Endothelial cell of umbilical vein (primary cell): ENCODE data around the gene CALHM1. TPM values are rescaled to one million over a fixed set of nuclear protein-coding genes. Genes with fewer than 3 reads are reported as not detected.

Source experiments
- BruUV-seq: library from RNA; stranded (reverse); fragments of 400-500 nt; replicated peaks from 2 replicates; lab custom pipeline; 2021; lab: Mats Ljungman, UMichigan
- CTCF ChIA-PET: fragments of 300-600, 350-600 bp; sonication (Branson Sonifier 250); formaldehyde crosslinking; loops from one replicate; lab custom pipeline; 2021; ENCODE audit warnings: antibody characterized with exemption, inconsistent platforms; lab: Charles Lee
- POLR2A ChIA-PET: fragments of 300-600, 350-600 bp; sonication (Branson Sonifier 250); formaldehyde crosslinking; loops from one replicate; lab custom pipeline; 2021; ENCODE audit warnings: antibody characterized with exemption, inconsistent platforms; lab: Charles Lee
- DNase-seq: peaks from one replicate; pipeline ENCODE4 v3.0.0-alpha.2; 2011; ENCODE audit warnings: low read depth, low spot score
- FAIRE-seq: peaks from 2 replicates; lab custom pipeline; 2011; peaks lifted over from hg19 to GRCh38; lab: Jason Lieb, UNC
- H2AFZ ChIP-seq: 2 replicates; pipeline ENCODE4 v1.6.0; 2012; ENCODE audit warnings: low read depth, low read length, control low read depth, inconsistent platforms
- H3K27ac ChIP-seq: 2 replicates; pipeline ENCODE4 v1.5.1; 2011; ENCODE audit warnings: low read depth, mild to moderate bottlenecking, control low read depth, low read length, moderate library complexity; ENCODE audit not compliant: insufficient read depth
- H3K27me3 ChIP-seq, 2 experiments: 2 replicates each; pipeline versions ENCODE4 v1.6.0 to v1.6.1; 2011; ENCODE audit warnings: low read length in 2 of 2, mixed read lengths in 1 of 2; ENCODE audit not compliant: control insufficient read depth in 2 of 2, insufficient read depth in 2 of 2
- H3K36me3 ChIP-seq, 2 experiments: 2 replicates in 1 of 2; 3 replicates in 1 of 2; pipeline ENCODE4 v1.5.1; 2011; ENCODE audit warnings: low read length in 2 of 2, mild to moderate bottlenecking in 1 of 2, moderate library complexity in 1 of 2; ENCODE audit not compliant: control insufficient read depth in 2 of 2, insufficient read depth in 2 of 2; ENCODE audit errors: extremely low read depth in 1 of 2
- H3K4me1 ChIP-seq: 3 replicates; pipeline ENCODE4 v1.5.1; 2011; ENCODE audit warnings: mild to moderate bottlenecking, low read length; ENCODE audit not compliant: control insufficient read depth, insufficient read depth; ENCODE audit errors: extremely low read depth
- H3K4me2 ChIP-seq: 2 replicates; pipeline ENCODE4 v1.6.1; 2011; ENCODE audit warnings: low read length, control low read depth, mixed read lengths; ENCODE audit not compliant: insufficient read depth
- H3K4me3 ChIP-seq, 3 experiments: fragments of 200-600 bp in 1 of 3; sonication (generic), shearing (Covaris generic) in 1 of 3; replicated peaks in 1 of 3; 2 replicates each; pipeline ENCODE4 v1.5.1; 2011 to 2016; ENCODE audit warnings: control low read depth in 3 of 3, low read length in 3 of 3, mild to moderate bottlenecking in 2 of 3, inconsistent platforms in 1 of 3, low read depth in 1 of 3, moderate library complexity in 1 of 3; ENCODE audit not compliant: insufficient read depth in 1 of 3
- H3K79me2 ChIP-seq: 2 replicates; pipeline ENCODE4 v1.6.0; 2012; ENCODE audit warnings: low read length, inconsistent platforms; ENCODE audit not compliant: control insufficient read depth, insufficient read depth
- H3K9ac ChIP-seq: replicated peaks from 2 replicates; pipeline ENCODE3; 2011; ENCODE audit warnings: low read length, control low read depth; ENCODE audit not compliant: insufficient read depth; ENCODE audit errors: extremely low read depth
- H3K9me1 ChIP-seq: replicated peaks from 3 replicates; pipeline ENCODE4 v1.6.0; 2011; ENCODE audit warnings: mild to moderate bottlenecking, low read length; ENCODE audit not compliant: control insufficient read depth, insufficient read depth; ENCODE audit errors: extremely low read depth
- H3K9me3 ChIP-seq: replicated peaks from 2 replicates; pipeline ENCODE4 v1.5.1; 2012; ENCODE audit warnings: low read length, inconsistent platforms; ENCODE audit not compliant: control insufficient read depth, insufficient read depth
- H4K20me1 ChIP-seq: replicated peaks from 2 replicates; pipeline ENCODE3; 2011; ENCODE audit warnings: mild to moderate bottlenecking, low read length; ENCODE audit not compliant: control insufficient read depth, insufficient read depth; ENCODE audit errors: extremely low read depth
- EZH2 ChIP-seq: IDR thresholded peaks from 2 replicates; pipeline ENCODE4 v1.6.1; 2012; ENCODE audit warnings: borderline replicate concordance, low read depth, mild to moderate bottlenecking, moderate library complexity, low read length, inconsistent platforms; ENCODE audit not compliant: severe bottlenecking
- FOS ChIP-seq: IDR thresholded peaks from 2 replicates; pipeline ENCODE4 v1.6.1; 2011; ENCODE audit warnings: mild to moderate bottlenecking, low read length, moderate library complexity, borderline replicate concordance; ENCODE audit not compliant: insufficient read depth
- GATA2 ChIP-seq: IDR thresholded peaks from 2 replicates; pipeline ENCODE4 v1.7.0; 2011; ENCODE audit warnings: low read depth, mild to moderate bottlenecking, moderate library complexity, mixed read lengths, low read length; ENCODE audit not compliant: insufficient read length, insufficient read depth
- JUN ChIP-seq: IDR thresholded peaks from 2 replicates; pipeline ENCODE4 v1.6.1; 2011; ENCODE audit warnings: borderline replicate concordance, low read depth; ENCODE audit not compliant: insufficient read length, insufficient read depth
- MAX ChIP-seq: IDR thresholded peaks from 2 replicates; pipeline ENCODE4 v1.6.1; 2011; ENCODE audit not compliant: insufficient read depth, insufficient read length
- MYC ChIP-seq: IDR thresholded peaks from one replicate; pipeline ENCODE4 v1.6.1; 2011; ENCODE audit warnings: mild to moderate bottlenecking, low read depth, low read length
- POLR2A ChIP-seq: IDR thresholded peaks from 2 replicates; pipeline ENCODE4 v1.6.1; 2012; ENCODE audit warnings: low read depth, mild to moderate bottlenecking, control low read depth, low read length
- POLR2AphosphoS5 ChIP-seq: IDR thresholded peaks from 2 replicates; pipeline ENCODE4 v1.6.1; 2012; ENCODE audit warnings: low read depth, mild to moderate bottlenecking, control low read depth, low read length, moderate library complexity; ENCODE audit not compliant: insufficient read depth
- dilution Hi-C: fragments of 300-500 bp; cut with MboI; formaldehyde crosslinking; loops from one replicate; pipeline ENCODE4 v1.15.0; 2019; ENCODE audit warnings: low sequenced_read_pairs; ENCODE audit not compliant: extremely low pct_ligation_motif_present
- intact Hi-C: fragments of 100-400 bp; cut with micrococcal nuclease; formaldehyde crosslinking; loops from one replicate; pipeline ENCODE4 v1.10.0; 2022
- polyA plus RNA-seq, 4 experiments: library from polyadenylated mRNA; depleted of rRNA in 3 of 4; stranded (reverse) in 3 of 4; unstranded in 1 of 4; fragments of >200 nt; gene quantifications; 2 replicates each; pipeline versions ENCODE4 v1.2.1 to v1.2.3, GENCODE V29; 2011 to 2012; ENCODE audit warnings: missing spikeins in 1 of 4
- total RNA-seq: library from RNA; stranded (reverse); gene quantifications from 2 replicates; pipeline ENCODE4 v1.2.3, GENCODE V29; 2021
- TF ChIP-seq, protein P1 (sequence below), 2 donors: IDR thresholded peaks; 1 replicate in 1 of 2; 2 replicates in 1 of 2; pipeline ENCODE4 v1.5.1; 2011; ENCODE audit warnings: low read length in 2 of 2, mild to moderate bottlenecking in 2 of 2, moderate library complexity in 2 of 2, control low read depth in 1 of 2, inconsistent platforms in 1 of 2, low read depth in 1 of 2; ENCODE audit not compliant: insufficient read depth in 1 of 2; ENCODE audit errors: extremely low read depth in 1 of 2

Gene CALHM1
- total and polyA plus RNA-seq, 2 donors (not counting 3 experiments of a cell fraction or from before 2014, with no cell fraction given) = not detected

DNA sequence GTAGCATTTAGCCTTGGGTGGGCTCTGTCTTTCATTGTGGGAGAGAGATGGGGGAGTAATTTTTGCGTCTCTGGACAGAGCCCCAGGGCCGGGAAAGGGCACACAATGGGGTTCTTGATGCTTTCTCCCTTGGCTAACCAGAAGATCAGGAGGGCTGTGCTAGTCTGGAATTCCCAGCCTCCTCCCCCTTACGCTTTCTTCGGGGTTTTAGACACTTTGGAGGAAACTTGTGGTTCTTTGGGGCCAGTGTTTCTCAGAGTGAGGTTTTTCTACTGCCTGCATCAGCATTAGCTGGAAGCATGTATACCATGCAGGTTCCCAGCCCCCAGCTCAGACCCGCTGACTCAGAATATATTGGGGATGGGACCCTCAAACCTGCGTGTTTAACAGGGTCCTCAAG is 41.8 kb upstream of the CALHM1 start:
- FAIRE-seq (no peak), DNase-seq (no peak)
- dilution Hi-C loops = no loop called here
- POLR2A ChIA-PET = no interaction called here
- Histone ChIP-seq H3K79me2 (no peaks in the 10 kb centered on the region), H2AFZ (no peak overlapping the region), H3K4me1 (peaks cover 10% of the 10 kb centered on the region), H3K27me3 (peaks cover 31 to 33% of the 10 kb centered on the region in 2 experiments), H3K9ac (no peak overlapping the region), H4K20me1 (no peaks in the 10 kb centered on the region), H3K36me3 (no peaks in the 10 kb centered on the region), H3K27ac (no peak overlapping the region), H3K9me1 (no peaks in the 10 kb centered on the region), H3K4me3 (no peak overlapping the region), H3K4me2 (no peak overlapping the region), H3K9me3 (no peaks in the 10 kb centered on the region)
- CTCF ChIA-PET = interaction anchor here (1.3 kb wide), 1 partner anchor 10 kb away, joined by 3 read pairs; no protein-coding TSS in a partner anchor
- intact Hi-C loops = loop anchor here (5.0 kb wide), 1 partner anchor 82 kb away; no protein-coding TSS in a partner anchor
- no TSS peak for BruUV-seq
- TF ChIP-seq EZH2 (no peak), FOS (no peak), MYC (no peak), GATA2 (no peak), POLR2A (no peak), MAX (no peak), POLR2AphosphoS5 (no peak), JUN (no peak)
- TF ChIP-seq, protein P1, sequence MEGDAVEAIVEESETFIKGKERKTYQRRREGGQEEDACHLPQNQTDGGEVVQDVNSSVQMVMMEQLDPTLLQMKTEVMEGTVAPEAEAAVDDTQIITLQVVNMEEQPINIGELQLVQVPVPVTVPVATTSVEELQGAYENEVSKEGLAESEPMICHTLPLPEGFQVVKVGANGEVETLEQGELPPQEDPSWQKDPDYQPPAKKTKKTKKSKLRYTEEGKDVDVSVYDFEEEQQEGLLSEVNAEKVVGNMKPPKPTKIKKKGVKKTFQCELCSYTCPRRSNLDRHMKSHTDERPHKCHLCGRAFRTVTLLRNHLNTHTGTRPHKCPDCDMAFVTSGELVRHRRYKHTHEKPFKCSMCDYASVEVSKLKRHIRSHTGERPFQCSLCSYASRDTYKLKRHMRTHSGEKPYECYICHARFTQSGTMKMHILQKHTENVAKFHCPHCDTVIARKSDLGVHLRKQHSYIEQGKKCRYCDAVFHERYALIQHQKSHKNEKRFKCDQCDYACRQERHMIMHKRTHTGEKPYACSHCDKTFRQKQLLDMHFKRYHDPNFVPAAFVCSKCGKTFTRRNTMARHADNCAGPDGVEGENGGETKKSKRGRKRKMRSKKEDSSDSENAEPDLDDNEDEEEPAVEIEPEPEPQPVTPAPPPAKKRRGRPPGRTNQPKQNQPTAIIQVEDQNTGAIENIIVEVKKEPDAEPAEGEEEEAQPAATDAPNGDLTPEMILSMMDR (IDR thresholded peaks at IDR 0.05; ENCODE audit: extremely low read depth in 1 of 2, insufficient read depth in 1 of 2, low read depth in 1 of 2, low read length in 2 of 2) = no peak
